Ishikawa (cell line): ENCODE results near the gene ASB2.

ENCODE experiments used
- CEBPB ChIP-seq: IDR thresholded peaks from 2 replicates; pipeline ENCODE4 v1.6.1; 2012
- CREB1 ChIP-seq: IDR thresholded peaks from 2 replicates; pipeline ENCODE4 v1.6.1; 2012; ENCODE audit warnings: low read depth
- EGR1 ChIP-seq: IDR thresholded peaks from 2 replicates; pipeline ENCODE4 v1.6.1; 2012
- EP300 ChIP-seq: IDR thresholded peaks from 2 replicates; pipeline ENCODE4 v1.6.1; 2012; ENCODE audit warnings: borderline replicate concordance
- FOXM1 ChIP-seq: IDR thresholded peaks from 2 replicates; pipeline ENCODE4 v1.6.1; 2012; ENCODE audit warnings: low read depth, borderline replicate concordance
- MAX ChIP-seq: IDR thresholded peaks from 2 replicates; pipeline ENCODE4 v1.6.1; 2012
- NFIC ChIP-seq: IDR thresholded peaks from 2 replicates; pipeline ENCODE4 v1.6.1; 2012
- RAD21 ChIP-seq: IDR thresholded peaks from 2 replicates; pipeline ENCODE4 v1.6.1; 2012; ENCODE audit warnings: low read depth
- TAF1 ChIP-seq: IDR thresholded peaks from 2 replicates; pipeline ENCODE4 v1.6.1; 2012; ENCODE audit warnings: low read depth, mild to moderate bottlenecking
- TCF12 ChIP-seq: IDR thresholded peaks from 2 replicates; pipeline ENCODE4 v1.6.1; 2012; ENCODE audit warnings: low read depth
- TEAD4 ChIP-seq: IDR thresholded peaks from 2 replicates; pipeline ENCODE4 v1.6.1; 2012
- YY1 ChIP-seq: IDR thresholded peaks from 2 replicates; pipeline ENCODE4 v1.6.1; 2012; ENCODE audit warnings: low read depth
- ZBTB7A ChIP-seq: IDR thresholded peaks from 2 replicates; pipeline ENCODE4 v1.6.1; 2012; ENCODE audit warnings: low read depth
- TF ChIP-seq, protein P1 (sequence below): IDR thresholded peaks from 2 replicates; pipeline ENCODE4 v1.6.1; 2012
- TF ChIP-seq, protein P2 (sequence below): IDR thresholded peaks from 2 replicates; pipeline ENCODE4 v1.6.1; 2012; ENCODE audit warnings: low read depth, mild to moderate bottlenecking

Gene ASB2

DNA sequence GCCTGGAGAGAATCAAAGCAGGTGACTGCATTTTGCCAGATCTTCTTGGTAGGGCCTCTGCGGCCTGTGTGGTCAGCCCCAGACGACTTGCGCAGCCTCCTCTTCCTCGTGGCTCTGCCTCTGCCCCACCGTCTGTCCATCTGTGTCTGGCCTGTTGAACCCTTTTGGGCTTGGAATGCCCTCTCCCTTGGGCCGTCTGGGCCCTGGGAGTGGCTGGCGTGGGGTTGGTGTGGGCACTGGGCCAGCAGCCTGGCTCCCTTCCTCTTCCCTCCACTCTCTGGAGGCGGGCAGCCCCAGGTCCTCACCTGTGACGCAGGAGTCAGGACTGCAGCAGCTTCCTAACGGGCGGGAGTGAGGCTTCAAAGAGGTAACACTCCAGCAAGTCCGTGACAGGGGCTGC, 11.0 kb upstream of the ASB2 start:
- TF ChIP-seq TEAD4, result no peak; the same call in 1 of the 2 replicates
- no peak for TF ChIP-seq EP300
- TF ChIP-seq, protein P1, sequence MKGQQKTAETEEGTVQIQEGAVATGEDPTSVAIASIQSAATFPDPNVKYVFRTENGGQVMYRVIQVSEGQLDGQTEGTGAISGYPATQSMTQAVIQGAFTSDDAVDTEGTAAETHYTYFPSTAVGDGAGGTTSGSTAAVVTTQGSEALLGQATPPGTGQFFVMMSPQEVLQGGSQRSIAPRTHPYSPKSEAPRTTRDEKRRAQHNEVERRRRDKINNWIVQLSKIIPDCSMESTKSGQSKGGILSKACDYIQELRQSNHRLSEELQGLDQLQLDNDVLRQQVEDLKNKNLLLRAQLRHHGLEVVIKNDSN, result no peak
- TF ChIP-seq TAF1, result no peak; the same call in 1 of the 2 replicates
- TF ChIP-seq CEBPB, result no peak
- no peak for TF ChIP-seq RAD21
- TF ChIP-seq CREB1, result no peak
- peak; percentile 83 for TF ChIP-seq NFIC
- TF ChIP-seq EGR1, result no peak
- peak; percentile 70 for TF ChIP-seq MAX
- TF ChIP-seq, protein P2, sequence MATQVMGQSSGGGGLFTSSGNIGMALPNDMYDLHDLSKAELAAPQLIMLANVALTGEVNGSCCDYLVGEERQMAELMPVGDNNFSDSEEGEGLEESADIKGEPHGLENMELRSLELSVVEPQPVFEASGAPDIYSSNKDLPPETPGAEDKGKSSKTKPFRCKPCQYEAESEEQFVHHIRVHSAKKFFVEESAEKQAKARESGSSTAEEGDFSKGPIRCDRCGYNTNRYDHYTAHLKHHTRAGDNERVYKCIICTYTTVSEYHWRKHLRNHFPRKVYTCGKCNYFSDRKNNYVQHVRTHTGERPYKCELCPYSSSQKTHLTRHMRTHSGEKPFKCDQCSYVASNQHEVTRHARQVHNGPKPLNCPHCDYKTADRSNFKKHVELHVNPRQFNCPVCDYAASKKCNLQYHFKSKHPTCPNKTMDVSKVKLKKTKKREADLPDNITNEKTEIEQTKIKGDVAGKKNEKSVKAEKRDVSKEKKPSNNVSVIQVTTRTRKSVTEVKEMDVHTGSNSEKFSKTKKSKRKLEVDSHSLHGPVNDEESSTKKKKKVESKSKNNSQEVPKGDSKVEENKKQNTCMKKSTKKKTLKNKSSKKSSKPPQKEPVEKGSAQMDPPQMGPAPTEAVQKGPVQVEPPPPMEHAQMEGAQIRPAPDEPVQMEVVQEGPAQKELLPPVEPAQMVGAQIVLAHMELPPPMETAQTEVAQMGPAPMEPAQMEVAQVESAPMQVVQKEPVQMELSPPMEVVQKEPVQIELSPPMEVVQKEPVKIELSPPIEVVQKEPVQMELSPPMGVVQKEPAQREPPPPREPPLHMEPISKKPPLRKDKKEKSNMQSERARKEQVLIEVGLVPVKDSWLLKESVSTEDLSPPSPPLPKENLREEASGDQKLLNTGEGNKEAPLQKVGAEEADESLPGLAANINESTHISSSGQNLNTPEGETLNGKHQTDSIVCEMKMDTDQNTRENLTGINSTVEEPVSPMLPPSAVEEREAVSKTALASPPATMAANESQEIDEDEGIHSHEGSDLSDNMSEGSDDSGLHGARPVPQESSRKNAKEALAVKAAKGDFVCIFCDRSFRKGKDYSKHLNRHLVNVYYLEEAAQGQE, result no peak
- TF ChIP-seq YY1, result no peak
- 0 out of 2 replicates have a peak, but pooled peaks have one; percentile 16 for TF ChIP-seq TCF12

DNA sequence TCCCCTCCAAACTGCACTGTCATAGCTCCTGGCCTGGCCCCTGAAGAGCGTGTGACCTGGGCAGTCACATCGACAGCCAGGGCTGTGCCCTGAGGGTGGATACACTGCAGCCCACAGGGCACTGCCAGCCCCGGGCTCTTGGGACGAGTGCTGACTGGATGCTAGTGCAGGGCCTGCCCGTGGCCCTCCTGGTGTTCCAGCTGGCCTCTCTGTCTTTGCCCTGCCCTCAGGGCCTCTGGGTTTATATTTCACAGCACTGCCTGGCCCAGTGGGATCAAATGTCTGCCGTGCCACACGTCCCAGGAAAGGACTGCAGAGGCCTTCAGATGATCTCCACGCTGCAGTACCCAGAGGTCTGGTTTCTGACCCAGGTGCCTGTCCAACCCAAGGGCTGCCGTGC, 10.6 kb upstream of the ASB2 start:
- TF ChIP-seq EP300 (peak; percentile 8; the same call in 1 of the 2 replicates), NFIC (no peak)

DNA sequence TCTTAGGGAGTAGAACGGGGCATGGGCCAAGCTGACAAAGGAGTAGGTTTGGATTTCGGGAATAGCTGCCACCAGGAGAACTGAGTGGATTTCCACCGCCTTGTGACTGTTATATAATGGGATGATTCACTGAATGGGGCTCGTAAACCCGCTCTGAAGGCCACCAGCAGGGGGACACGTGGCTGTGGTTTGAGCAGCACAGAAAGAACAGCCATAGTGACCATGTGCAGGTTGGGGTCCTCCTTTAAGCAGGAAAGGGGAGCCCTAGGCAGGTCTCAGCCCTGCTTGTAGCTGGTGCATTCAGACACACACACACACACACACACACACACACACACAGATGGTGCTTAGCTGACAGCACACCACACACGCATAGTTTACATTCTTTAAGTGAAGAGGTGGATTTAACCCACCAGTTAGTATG, 8.6 kb upstream of the ASB2 start:
- TF ChIP-seq TEAD4 (peak; percentile 81), RAD21 (peak; percentile 30; the same call in 1 of the 2 replicates), MAX (peak; percentile 71), EP300 (no peak)

GRCh38 chr14:93984070-93984469, 7.7 kb upstream of the ASB2 start:
- TF ChIP-seq NFIC, result peak; percentile 75
- TF ChIP-seq FOXM1, result 0 out of 2 replicates have a peak, but pooled peaks have one; percentile 54
- TF ChIP-seq CEBPB, result no peak
- peak; percentile 88 for TF ChIP-seq TCF12
- TF ChIP-seq EGR1, result no peak
- peak; percentile 90 for TF ChIP-seq EP300

- TF ChIP-seq ZBTB7A (no peak), TCF12 (no peak), YY1 (no peak), TEAD4 (no peak), CEBPB (no peak), RAD21 (no peak), EP300 (no peak), EGR1 (no peak), TAF1 (no peak), FOXM1 (no peak), CREB1 (no peak)
- TF ChIP-seq, protein P2, result no peak
Measured at GRCh38 chr14:93982230-93983007, 6.0 kb upstream of the ASB2 start.

DNA sequence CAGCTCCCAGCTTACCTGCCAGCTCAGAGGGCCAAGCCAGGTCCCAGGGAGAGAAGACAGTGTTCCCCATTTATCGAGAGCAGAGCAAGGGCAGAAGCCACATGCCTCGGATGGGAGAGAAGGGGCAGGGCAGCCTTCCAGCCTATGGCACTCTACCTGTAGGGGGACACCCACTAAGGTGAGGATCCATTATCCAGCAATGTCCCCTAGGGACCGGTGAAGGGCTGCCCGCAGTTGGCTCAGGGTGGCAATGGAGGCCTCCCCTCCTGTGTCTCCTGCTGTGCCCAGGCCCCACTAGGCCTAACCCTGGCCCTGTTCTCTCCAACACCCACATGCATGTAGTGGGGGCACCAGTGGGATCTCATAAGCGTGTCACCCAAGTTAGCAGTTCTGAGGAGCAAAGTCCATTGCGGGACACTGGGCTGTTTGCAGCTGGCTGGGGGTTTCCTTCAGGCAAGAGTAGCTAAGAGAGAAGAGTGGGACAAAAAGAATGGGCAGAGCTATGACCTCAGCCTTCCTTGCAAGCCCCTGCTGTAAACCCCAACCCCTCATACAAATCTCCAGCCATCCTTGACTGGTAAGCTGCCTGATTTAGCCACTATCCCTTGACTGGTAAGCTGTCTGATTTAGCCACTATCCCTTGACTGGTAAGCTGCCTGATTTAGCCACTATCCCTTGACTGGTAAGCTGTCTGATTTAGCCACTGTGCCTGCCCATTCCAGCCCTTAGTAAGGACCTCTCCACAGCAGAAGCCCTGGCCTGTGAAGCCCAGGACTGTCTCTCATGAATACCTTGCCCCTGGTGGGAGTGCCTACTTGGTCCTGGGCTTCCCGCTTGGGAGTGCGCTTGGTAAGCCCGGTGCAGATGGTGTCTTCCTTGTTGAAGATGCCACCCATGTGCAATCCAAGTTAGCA, 5.2 kb upstream of the ASB2 start:
- no peak for TF ChIP-seq TCF12
- TF ChIP-seq TEAD4, result no peak
- no peak for TF ChIP-seq TAF1
- no peak for TF ChIP-seq ZBTB7A
- no peak for TF ChIP-seq MAX
